ENCODE data around the gene STOML2.

DNA sequence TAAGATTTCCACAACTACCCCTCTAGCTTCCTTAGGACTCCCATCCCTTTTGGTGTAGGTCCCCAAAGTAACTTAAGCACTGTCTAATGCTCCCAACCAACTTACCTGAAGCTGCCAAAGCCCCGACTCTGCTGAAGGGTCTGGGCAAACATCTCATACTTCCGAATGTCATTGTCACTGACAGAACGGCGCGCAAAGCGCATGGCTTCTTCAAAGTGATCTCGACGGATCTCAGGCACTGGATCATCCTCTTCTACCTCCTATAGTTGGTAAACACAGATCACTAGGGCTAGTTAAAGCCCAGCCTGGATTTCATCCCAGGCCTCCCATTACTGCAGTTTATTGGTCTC is 45.7 kb downstream of the STOML2 start:
- TF ChIP-seq, protein P1, sequence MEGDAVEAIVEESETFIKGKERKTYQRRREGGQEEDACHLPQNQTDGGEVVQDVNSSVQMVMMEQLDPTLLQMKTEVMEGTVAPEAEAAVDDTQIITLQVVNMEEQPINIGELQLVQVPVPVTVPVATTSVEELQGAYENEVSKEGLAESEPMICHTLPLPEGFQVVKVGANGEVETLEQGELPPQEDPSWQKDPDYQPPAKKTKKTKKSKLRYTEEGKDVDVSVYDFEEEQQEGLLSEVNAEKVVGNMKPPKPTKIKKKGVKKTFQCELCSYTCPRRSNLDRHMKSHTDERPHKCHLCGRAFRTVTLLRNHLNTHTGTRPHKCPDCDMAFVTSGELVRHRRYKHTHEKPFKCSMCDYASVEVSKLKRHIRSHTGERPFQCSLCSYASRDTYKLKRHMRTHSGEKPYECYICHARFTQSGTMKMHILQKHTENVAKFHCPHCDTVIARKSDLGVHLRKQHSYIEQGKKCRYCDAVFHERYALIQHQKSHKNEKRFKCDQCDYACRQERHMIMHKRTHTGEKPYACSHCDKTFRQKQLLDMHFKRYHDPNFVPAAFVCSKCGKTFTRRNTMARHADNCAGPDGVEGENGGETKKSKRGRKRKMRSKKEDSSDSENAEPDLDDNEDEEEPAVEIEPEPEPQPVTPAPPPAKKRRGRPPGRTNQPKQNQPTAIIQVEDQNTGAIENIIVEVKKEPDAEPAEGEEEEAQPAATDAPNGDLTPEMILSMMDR (IDR thresholded peaks at IDR 0.05), result no peak
- TF ChIP-seq POLR2A (IDR thresholded peaks at IDR 0.05), result no peak
